GM12878 (cell line): ENCODE results near the gene PSIP1. TPM values are rescaled to one million over a fixed set of nuclear protein-coding genes. Genes with fewer than 3 reads are reported as not detected.
"Not testable (repeated sequence)": the region's sequence is repeated elsewhere in the genome, so short reads cannot be mapped to it uniquely, and the experiment has no call there.

ENCODE experiments used
- ATAC-seq: fragments of 200-7000 bp; cut with Tn5 transposase; 3 replicates; pipeline ENCODE4 v1.9.1; 2020; ENCODE audit warnings: mild to moderate bottlenecking, moderate library complexity
- BruUV-seq: library from RNA; stranded (reverse); fragments of 400-500 nt; replicated peaks from 2 replicates; lab custom pipeline; 2021; lab: Mats Ljungman, UMichigan
- CTCF ChIA-PET: fragments of 300-600 bp; sonication (Branson Sonifier 250); formaldehyde crosslinking; extraction: SDS; loops from one replicate; lab custom pipeline; 2021; ENCODE audit warnings: inconsistent platforms; lab: Yijun Ruan, JAX
- POLR2A ChIA-PET: fragments of 350-600 bp; formaldehyde crosslinking; extraction: SDS; loops from one replicate; lab custom pipeline; 2021; ENCODE audit warnings: inconsistent platforms; lab: Charles Lee
- RAD21 ChIA-PET: fragments of 300-600 bp; sonication (Branson Sonifier 250); formaldehyde crosslinking; loops from one replicate; lab custom pipeline; 2023; ENCODE audit warnings: antibody characterized with exemption; ENCODE audit not compliant: unreplicated experiment; lab: Charles Lee
- SMC1A ChIA-PET: fragments of 300-600 bp; sonication (Branson Sonifier 250); formaldehyde crosslinking; loops from one replicate; lab custom pipeline; 2023; ENCODE audit not compliant: unreplicated experiment, uncharacterized antibody; lab: Charles Lee
- DNase-seq: peaks from one replicate; pipeline ENCODE4 v3.0.0-alpha.2; 2011; ENCODE audit warnings: low read depth, low spot score
- FAIRE-seq: peaks from 3 replicates; lab custom pipeline; 2011; peaks lifted over from hg19 to GRCh38; lab: Jason Lieb, UNC
- H2AFZ ChIP-seq: 2 replicates; pipeline ENCODE4 v1.6.0; 2011; ENCODE audit warnings: low read depth, low read length, control low read depth; ENCODE audit not compliant: control insufficient read depth
- H3K27ac ChIP-seq: 2 replicates; pipeline ENCODE4 v1.5.1; 2011; ENCODE audit warnings: control low read depth; ENCODE audit not compliant: control insufficient read depth, insufficient read depth
- H3K27me3 ChIP-seq, 2 experiments: replicated peaks in 1 of 2; 2 replicates each; pipeline versions ENCODE4 v1.6.0 to v1.6.1; 2011; ENCODE audit warnings: low read length in 1 of 2; ENCODE audit not compliant: control insufficient read depth in 2 of 2, insufficient read depth in 2 of 2
- H3K36me3 ChIP-seq, 2 experiments: 2 replicates each; pipeline ENCODE4 v1.5.1; 2011; ENCODE audit warnings: low read length in 1 of 2; ENCODE audit not compliant: control insufficient read depth in 2 of 2, insufficient read depth in 2 of 2
- H3K4me1 ChIP-seq: 2 replicates; pipeline ENCODE4 v1.6.1; 2011; ENCODE audit warnings: mild to moderate bottlenecking, low read length, moderate library complexity, mixed read lengths; ENCODE audit not compliant: control insufficient read depth, insufficient read depth
- H3K4me2 ChIP-seq: 2 replicates; pipeline ENCODE4 v1.6.0; 2011; ENCODE audit warnings: control low read depth; ENCODE audit not compliant: control insufficient read depth, insufficient read depth
- H3K4me3 ChIP-seq: fragments of 200-600 bp; sonication (generic); 2 replicates; pipeline ENCODE4 v1.5.1; 2016
- H3K79me2 ChIP-seq: 2 replicates; pipeline ENCODE4 v1.6.0; 2011; ENCODE audit warnings: low read length; ENCODE audit not compliant: control insufficient read depth, insufficient read depth
- H3K9ac ChIP-seq: 2 replicates; pipeline ENCODE4 v1.8.0; 2011; ENCODE audit warnings: low read length, control low read depth, mixed read lengths; ENCODE audit not compliant: control insufficient read depth, insufficient read depth
- H3K9me3 ChIP-seq: replicated peaks from 3 replicates; pipeline ENCODE4 v1.5.1; 2011; ENCODE audit warnings: mild to moderate bottlenecking, low read length; ENCODE audit not compliant: control insufficient read depth, insufficient read depth
- H4K20me1 ChIP-seq: 2 replicates; pipeline ENCODE4 v1.6.0; 2011; ENCODE audit not compliant: control insufficient read depth, insufficient read depth
- CHD2 ChIP-seq: IDR thresholded peaks from 2 replicates; pipeline ENCODE4 v1.6.1; 2011; ENCODE audit warnings: low read depth, low read length, improper control_type of control experiment, borderline replicate concordance
- ETV6 ChIP-seq, 2 experiments: fragments of 450-650 bp in 1 of 2; IDR thresholded peaks in 1 of 2; conservative IDR thresholded peaks in 1 of 2; 2 replicates each; pipeline ENCODE4 v1.6.1; 2014; ENCODE audit warnings: antibody characterized with exemption in 1 of 2, borderline replicate concordance in 1 of 2, low read depth in 1 of 2, mild to moderate bottlenecking in 1 of 2, moderate library complexity in 1 of 2
- SIX5 ChIP-seq: IDR thresholded peaks from 2 replicates; pipeline ENCODE4 v1.6.1; 2011; ENCODE audit warnings: mild to moderate bottlenecking, low read depth, low read length, moderate library complexity; ENCODE audit not compliant: severe bottlenecking
- SMAD1 ChIP-seq: fragments of 450-650 bp; IDR thresholded peaks from 2 replicates; pipeline ENCODE4 v1.6.1; 2018; ENCODE audit warnings: mild to moderate bottlenecking, low read depth; ENCODE audit not compliant: partially characterized antibody
- TCF3 ChIP-seq: IDR thresholded peaks from 2 replicates; pipeline ENCODE4 v1.6.1; 2012; ENCODE audit warnings: low read depth, mild to moderate bottlenecking, low read length, borderline replicate concordance; ENCODE audit not compliant: insufficient read depth
- USF1 ChIP-seq: IDR thresholded peaks from 2 replicates; pipeline ENCODE4 v1.6.1; 2011; ENCODE audit warnings: borderline replicate concordance, low read depth, mild to moderate bottlenecking, moderate library complexity, mixed read lengths, low read length; ENCODE audit not compliant: insufficient read depth; ENCODE audit errors: extremely low read length
- ZBTB11 ChIP-seq: fragments of 450-650 bp; formaldehyde crosslinking; IDR thresholded peaks from 2 replicates; pipeline ENCODE4 v1.5.0; 2022; ENCODE audit warnings: mild to moderate bottlenecking, missing genetic modification characterization
- ZNF622 ChIP-seq: fragments of 450-650 bp; IDR thresholded peaks from 2 replicates; pipeline ENCODE4 v1.6.1; 2017; ENCODE audit warnings: mild to moderate bottlenecking, inconsistent platforms
- WGBS: methylation state at CpG from one replicate; pipeline ENCODE4 v1.1.6; 2016; ENCODE audit warnings: low lambda C conversion rate; ENCODE audit not compliant: insufficient replicate concordance, insufficient coverage; ENCODE audit errors: missing lambda C conversion rate; 5-methylcytosine and 5-hydroxymethylcytosine counted together
- in situ Hi-C: fragments of 300-500 bp; cut with MboI; formaldehyde crosslinking; loops from 9 replicates; pipeline ENCODE4 v1.14.3; 2018; ENCODE audit warnings: mixed read lengths
- intact Hi-C: fragments of 100-400 bp; cut with micrococcal nuclease; formaldehyde crosslinking; loops from one replicate; pipeline ENCODE4 v1.14.2; 2022; ENCODE audit not compliant: unreplicated experiment
- polyA plus RNA-seq, 11 experiments: library from polyadenylated mRNA; depleted of rRNA in 4 of 11; unstranded in 6 of 11; stranded (reverse) in 5 of 11; fragments of >200 nt; fragmentation: Nextera tagmentation in 4 of 11; fragmentation: Illumina TruSeq in 1 of 11; extraction: Ambion mirVana in 4 of 11; extraction: Trizol in 1 of 11; gene quantifications; 1 replicate in 1 of 11; 2 replicates in 10 of 11; pipeline versions ENCODE4 v1.2.1 to v1.2.3, GENCODE V29; 2011 to 2016; ENCODE audit warnings: inconsistent platforms in 2 of 11, missing spikeins in 2 of 11, low read depth in 1 of 11
- total RNA-seq, 4 experiments: library from RNA; depleted of rRNA in 3 of 4; stranded (reverse); fragments of >200 nt in 3 of 4; fragmentation: Illumina TruSeq in 1 of 4; extraction: Trizol in 1 of 4; gene quantifications; 2 replicates each; pipeline versions ENCODE4 v1.2.1 to v1.2.3, GENCODE V29; 2013 to 2021
- TF ChIP-seq, protein P1 (sequence below): fragments of 450-650 bp; IDR thresholded peaks from 2 replicates; pipeline ENCODE4 v1.6.1; 2016; ENCODE audit warnings: mild to moderate bottlenecking

The PSIP1 gene
- total and polyA plus RNA-seq, 10 of the 15 experiments (the other 5 are each of a cell fraction or from before 2014, with no cell fraction given): 75.5 to 299 (median 173) TPM

- CTCF ChIA-PET: interaction anchor here (5.0 kb wide), 1 partner anchor 14 kb away, joined by 23 read pairs; no protein-coding TSS in a partner anchor
- intact Hi-C loops: not testable (repeated sequence)
Observed at GRCh38 chr9:15527035-15527434, 16.3 kb upstream of the PSIP1 start.

DNA sequence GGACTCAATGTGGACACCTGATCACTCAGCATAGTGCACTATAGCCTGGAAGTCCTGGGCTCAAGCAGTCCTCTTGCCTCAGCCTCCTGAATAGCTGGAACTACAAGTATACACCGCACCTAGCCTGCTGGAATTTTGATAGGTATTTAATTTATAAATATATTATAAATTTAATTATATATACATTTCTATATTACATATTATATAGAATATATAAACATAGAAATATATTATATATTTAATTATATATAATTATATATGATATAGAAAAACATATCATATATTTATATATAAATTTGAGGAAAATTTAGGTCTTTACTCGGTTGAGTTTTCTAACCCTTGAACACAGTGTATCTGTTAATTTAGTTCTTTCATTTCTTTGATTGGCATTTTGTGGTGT lies 15.2 kb upstream of the PSIP1 start:
- H3K27me3 ChIP-seq: no peaks in the 10 kb centered on the region
- H3K9ac ChIP-seq: no peak overlapping the region
- in situ Hi-C loops: no loop called here
- SMC1A ChIA-PET: interaction anchor here (0.9 to 7.5 kb wide), 4 partner anchors 11 to 58 kb away, joined by 3 to 57 read pairs (median 4); partner anchors contain the start of gene PSIP1
- CTCF ChIA-PET: interaction anchor here (1.7 to 5.0 kb wide), 3 partner anchors 10 to 20 kb away, joined by 6 to 23 read pairs (median 10); no protein-coding TSS in a partner anchor
- no peak overlapping the region for H2AFZ ChIP-seq
- peaks cover 20% of the 10 kb centered on the region for H3K4me1 ChIP-seq
- FAIRE-seq (no peak), DNase-seq (no peak), ATAC-seq (no peak)
- H3K4me2 ChIP-seq: no peak overlapping the region
- POLR2A ChIA-PET: interaction anchor here (1.1 kb wide), 1 partner anchor 13 kb away, joined by 3 read pairs; no protein-coding TSS in a partner anchor
- no peaks in the 10 kb centered on the region for H3K79me2 ChIP-seq
- H3K27ac ChIP-seq: no peak overlapping the region
- BruUV-seq: no TSS peak
- H3K36me3 ChIP-seq: no peaks in the 10 kb centered on the region
- no peaks in the 10 kb centered on the region for H4K20me1 ChIP-seq
- no peaks in the 10 kb centered on the region; the same call in 1 of the 3 replicates for H3K9me3 ChIP-seq
- WGBS: 100% methylated on average over 2 of the region's 2 CpGs
- intact Hi-C loops: no loop called here
- RAD21 ChIA-PET: interaction anchor here (2.6 kb wide), 1 partner anchor 14 kb away, joined by 9 read pairs; no protein-coding TSS in a partner anchor
- no peak overlapping the region for H3K4me3 ChIP-seq
- TF ChIP-seq CHD2 (no peak), SIX5 (no peak), USF1 (no peak), SMAD1 (no peak), TCF3 (no peak), ZBTB11 (CRISPR knock-in tag) (no peak), ZNF622 (no peak), ETV6 (conservative IDR thresholded peaks at IDR 0.05 in 1 of 2, IDR thresholded peaks at IDR 0.05 in 1 of 2; ENCODE audit: borderline replicate concordance in 1 of 2, low read depth in 1 of 2) (no peak)
- TF ChIP-seq, protein P1, sequence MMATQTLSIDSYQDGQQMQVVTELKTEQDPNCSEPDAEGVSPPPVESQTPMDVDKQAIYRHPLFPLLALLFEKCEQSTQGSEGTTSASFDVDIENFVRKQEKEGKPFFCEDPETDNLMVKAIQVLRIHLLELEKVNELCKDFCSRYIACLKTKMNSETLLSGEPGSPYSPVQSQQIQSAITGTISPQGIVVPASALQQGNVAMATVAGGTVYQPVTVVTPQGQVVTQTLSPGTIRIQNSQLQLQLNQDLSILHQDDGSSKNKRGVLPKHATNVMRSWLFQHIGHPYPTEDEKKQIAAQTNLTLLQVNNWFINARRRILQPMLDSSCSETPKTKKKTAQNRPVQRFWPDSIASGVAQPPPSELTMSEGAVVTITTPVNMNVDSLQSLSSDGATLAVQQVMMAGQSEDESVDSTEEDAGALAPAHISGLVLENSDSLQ: no peak

More at GRCh38 chr9:15527035-15527434, 16.3 kb upstream of the PSIP1 start:
- H3K27ac ChIP-seq, H3K4me3 ChIP-seq, in situ Hi-C loops, DNase-seq, H3K9ac ChIP-seq, ATAC-seq, H4K20me1 ChIP-seq, H2AFZ ChIP-seq, FAIRE-seq, H3K27me3 ChIP-seq, H3K9me3 ChIP-seq, H3K4me2 ChIP-seq, H3K79me2 ChIP-seq, H3K36me3 ChIP-seq, BruUV-seq: not testable (repeated sequence)
- ChIA-PET POLR2A (interaction anchor here (0.5 kb wide), 1 partner anchor 27 kb away, joined by 3 read pairs; no protein-coding TSS in a partner anchor), RAD21 (interaction anchor here (2.6 kb wide), 1 partner anchor 15 kb away, joined by 9 read pairs; no protein-coding TSS in a partner anchor), SMC1A (interaction anchor here (7.5 kb wide), 1 partner anchor 15 kb away, joined by 57 read pairs; the partner anchor contains the start of gene PSIP1)
- peaks cover 25% of the 10 kb centered on the region for H3K4me1 ChIP-seq
- 89% methylated on average over 5 of the region's 5 CpGs for WGBS
